HG02610 (cell line): ENCODE data around the gene NUCB1.
"Not testable (repeated sequence)": the region's sequence is repeated elsewhere in the genome, so short reads cannot be mapped to it uniquely, and the experiment has no call there.

ENCODE experiments used
- ATAC-seq: cut with Tn5 transposase; IDR thresholded peaks from one replicate; pipeline ENCODE4 v1.9.1; 2021; ENCODE audit warnings: mild to moderate bottlenecking, moderate library complexity; ENCODE audit not compliant: unreplicated experiment

The NUCB1 gene

GRCh38 chr19:48902291-48902690, 2.2 kb downstream of the NUCB1 start:
- ATAC-seq, result not testable (repeated sequence)

GRCh38 chr19:48903788-48904187, 3.7 kb downstream of the NUCB1 start:
- not testable (repeated sequence) for ATAC-seq

- no peak for ATAC-seq
Measured at GRCh38 chr19:48905664-48906063, 5.6 kb downstream of the NUCB1 start.

GRCh38 chr19:48906324-48906723, 6.2 kb downstream of the NUCB1 start:
- ATAC-seq, result no peak

- ATAC-seq, result no peak
Measured at GRCh38 chr19:48907671-48908070, 7.6 kb downstream of the NUCB1 start.

- not testable (repeated sequence) for ATAC-seq
Measured at GRCh38 chr19:48909424-48910077, 9.4 kb downstream of the NUCB1 start.

GRCh38 chr19:48910803-48911202, 10.7 kb downstream of the NUCB1 start:
- ATAC-seq, result no peak

GRCh38 chr19:48913114-48913889, 13.2 kb downstream of the NUCB1 start:
- ATAC-seq, result no peak

GRCh38 chr19:48914181-48914580, 14.1 kb downstream of the NUCB1 start:
- ATAC-seq, result no peak

- ATAC-seq, result no peak
Measured at GRCh38 chr19:48915757-48916156, 15.6 kb downstream of the NUCB1 start.

GRCh38 chr19:48918071-48918470, 18.0 kb downstream of the NUCB1 start:
- ATAC-seq, result no peak

GRCh38 chr19:48918801-48919247, 18.7 kb downstream of the NUCB1 start:
- ATAC-seq, result no peak

GRCh38 chr19:48919271-48919670, 19.2 kb downstream of the NUCB1 start:
- ATAC-seq, result not testable (repeated sequence)

- ATAC-seq, result no peak
Measured at GRCh38 chr19:48920949-48921348, 20.8 kb downstream of the NUCB1 start.

GRCh38 chr19:48921721-48922500, 21.8 kb downstream of the NUCB1 start:
- no peak for ATAC-seq

- no peak for ATAC-seq
Measured at GRCh38 chr19:48922548-48923490, 22.7 kb downstream of the NUCB1 start.

GRCh38 chr19:48925240-48925843, 25.2 kb downstream of the NUCB1 start:
- ATAC-seq, result no peak

- ATAC-seq, result not testable (repeated sequence)
Measured at GRCh38 chr19:48925890-48926289, 25.8 kb downstream of the NUCB1 start.

GRCh38 chr19:48926909-48927308, 26.8 kb downstream of the NUCB1 start:
- no peak for ATAC-seq

GRCh38 chr19:48927692-48928091, 27.6 kb downstream of the NUCB1 start:
- ATAC-seq, result not testable (repeated sequence)
